A549 (cell line): ENCODE results near the gene DHX30. TPM values are rescaled to one million over a fixed set of nuclear protein-coding genes. Genes with fewer than 3 reads are reported as not detected.

Experiments
- ATAC-seq, 2 experiments: fragments of 200-7000 bp in 1 of 2; fragments of >200 bp in 1 of 2; cut with Nextera tagmentation in 1 of 2; cut with Tn5 transposase in 1 of 2; 3 replicates each; pipeline versions ENCODE4 v1.8.0 to v1.9.1; 2018 to 2020; ENCODE audit warnings: mild to moderate bottlenecking in 1 of 2, moderate library complexity in 1 of 2
- CTCF ChIA-PET: fragments of 300-600 bp; sonication (Branson Sonifier 250); formaldehyde crosslinking; extraction: SDS; loops from one replicate; lab custom pipeline; 2021; ENCODE audit warnings: antibody characterized with exemption, inconsistent platforms; lab: Yijun Ruan, JAX
- POLR2A ChIA-PET: fragments of 350-600 bp; formaldehyde crosslinking; extraction: SDS; loops from one replicate; lab custom pipeline; 2021; ENCODE audit warnings: antibody characterized with exemption, inconsistent platforms; lab: Yijun Ruan, JAX
- DNase-seq, 2 experiments: peaks; one replicate each; pipeline versions ENCODE4 v3.0.0 to v3.0.0-alpha.2; 2011 to 2016; ENCODE audit warnings: low read depth in 1 of 2, low spot score in 1 of 2
- FAIRE-seq: peaks from 2 replicates; lab custom pipeline; 2011; peaks lifted over from hg19 to GRCh38; lab: Jason Lieb, UNC
- H3K27ac ChIP-seq, 2 experiments: fragments of >200 bp; sonication (Bioruptor Twin); formaldehyde crosslinking; 3 replicates each; pipeline ENCODE4 v1.5.1; 2016 to 2017
- H3K4me1 ChIP-seq: fragments of >200 bp; sonication (Bioruptor Twin); formaldehyde crosslinking; 3 replicates; pipeline ENCODE4 v1.6.1; 2016
- H3K4me2 ChIP-seq: fragments of >200 bp; sonication (Bioruptor Twin); formaldehyde crosslinking; 3 replicates; pipeline ENCODE4 v1.6.1; 2016
- H3K4me3 ChIP-seq: fragments of >200 bp; sonication (Bioruptor Twin); formaldehyde crosslinking; 3 replicates; pipeline ENCODE4 v1.5.1; 2016
- H3K9me3 ChIP-seq: fragments of >200 bp; sonication (Bioruptor Twin); formaldehyde crosslinking; 3 replicates; pipeline ENCODE4 v1.6.1; 2016
- ATOH8 ChIP-seq: fragments of 250-450 bp; sonication (Bioruptor Pico); IDR thresholded peaks from 2 replicates; pipeline ENCODE4 v1.5.0; 2020; ENCODE audit warnings: low read depth, mild to moderate bottlenecking, moderate library complexity
- BCL3 ChIP-seq: fragments of >200 bp; sonication (Bioruptor Twin); formaldehyde crosslinking; IDR thresholded peaks from 3 replicates; pipeline ENCODE4 v1.6.1; 2016
- E2F6 ChIP-seq: IDR thresholded peaks from 2 replicates; pipeline ENCODE4 v1.6.1; 2012; ENCODE audit warnings: low read depth, borderline replicate concordance
- ELK1 ChIP-seq: fragments of 150-350 bp; IDR thresholded peaks from 2 replicates; pipeline ENCODE4 v1.6.1; 2014; ENCODE audit warnings: low read depth, mild to moderate bottlenecking, low read length
- EP300 ChIP-seq, 2 experiments: fragments of >200 bp; sonication (Bioruptor Twin); formaldehyde crosslinking; IDR thresholded peaks; 2 replicates in 1 of 2; 3 replicates in 1 of 2; pipeline ENCODE4 v1.6.1; 2016 to 2017
- ESRRA ChIP-seq: fragments of 150-350 bp; IDR thresholded peaks from 2 replicates; pipeline ENCODE4 v1.6.1; 2014; ENCODE audit warnings: mild to moderate bottlenecking, low read length, borderline replicate concordance
- FOSB ChIP-seq: fragments of 250-450 bp; sonication (Bioruptor Pico); IDR thresholded peaks from 2 replicates; pipeline ENCODE4 v1.5.0; 2020; ENCODE audit warnings: mild to moderate bottlenecking, moderate library complexity
- JUN ChIP-seq, 2 experiments: fragments of >200 bp; sonication (Bioruptor Twin); formaldehyde crosslinking; IDR thresholded peaks; 2 replicates in 1 of 2; 3 replicates in 1 of 2; pipeline ENCODE4 v1.6.1; 2016 to 2017
- JUNB ChIP-seq: fragments of >200 bp; sonication (Bioruptor Twin); formaldehyde crosslinking; IDR thresholded peaks from 2 replicates; pipeline ENCODE4 v1.6.1; 2016
- KDM1A ChIP-seq: fragments of 200-600 bp; sonication (generic); IDR thresholded peaks from 2 replicates; pipeline ENCODE4 v1.6.1; 2016; ENCODE audit warnings: low read depth, mild to moderate bottlenecking
- MAFK ChIP-seq: fragments of 450-650 bp; IDR thresholded peaks from 2 replicates; pipeline ENCODE4 v1.6.1; 2014; ENCODE audit not compliant: partially characterized antibody
- MAX ChIP-seq: IDR thresholded peaks from 2 replicates; pipeline ENCODE4 v1.6.1; 2012
- MYC ChIP-seq: IDR thresholded peaks from 2 replicates; pipeline ENCODE4 v1.6.1; 2012; ENCODE audit warnings: mild to moderate bottlenecking, inconsistent platforms, low read length, improper control_type of control experiment, borderline replicate concordance
- NFE2L2 ChIP-seq: fragments of 150-350 bp; conservative IDR thresholded peaks from 2 replicates; pipeline ENCODE4 v1.6.1; 2014; ENCODE audit warnings: low read length
- POLR2A ChIP-seq: IDR thresholded peaks from 2 replicates; pipeline ENCODE4 v1.6.1; 2012; ENCODE audit warnings: mild to moderate bottlenecking, low read length
- RAD21 ChIP-seq, 2 experiments: fragments of >200 bp in 1 of 2; sonication (Bioruptor Twin) in 1 of 2; formaldehyde crosslinking in 1 of 2; IDR thresholded peaks in 1 of 2; conservative IDR thresholded peaks in 1 of 2; 2 replicates in 1 of 2; 3 replicates in 1 of 2; pipeline ENCODE4 v1.6.1; 2012 to 2018; ENCODE audit warnings: inconsistent platforms in 1 of 2
- RCOR1 ChIP-seq: fragments of 150-350 bp; IDR thresholded peaks from 2 replicates; pipeline ENCODE4 v1.6.1; 2014; ENCODE audit warnings: antibody characterized with exemption, low read length, low read depth
- REST ChIP-seq: fragments of 200-600 bp; sonication (generic); IDR thresholded peaks from 2 replicates; pipeline ENCODE4 v1.6.1; 2016; ENCODE audit warnings: antibody characterized with exemption, mild to moderate bottlenecking, moderate library complexity
- SMC3 ChIP-seq: fragments of >200 bp; sonication (Bioruptor Twin); formaldehyde crosslinking; IDR thresholded peaks from 3 replicates; pipeline ENCODE4 v1.6.1; 2018; ENCODE audit warnings: inconsistent platforms
- SREBF2 ChIP-seq: fragments of 450-650 bp; IDR thresholded peaks from 2 replicates; pipeline ENCODE4 v1.6.1; 2014; ENCODE audit warnings: mild to moderate bottlenecking, moderate library complexity
- TFCP2L1 ChIP-seq: fragments of 250-450 bp; sonication (Bioruptor Pico); IDR thresholded peaks from 2 replicates; pipeline ENCODE4 v1.5.0; 2021; ENCODE audit warnings: mild to moderate bottlenecking
- TP53 ChIP-seq: fragments of 250-450 bp; sonication (Bioruptor Pico); IDR thresholded peaks from 2 replicates; pipeline ENCODE4 v1.5.0; 2021; ENCODE audit warnings: mild to moderate bottlenecking, moderate library complexity
- WGBS: methylation state at CpG from one replicate; pipeline ENCODE4 v1.1.6; 2017; ENCODE audit errors: missing lambda C conversion rate; 5-methylcytosine and 5-hydroxymethylcytosine counted together
- polyA plus RNA-seq, 4 experiments: library from polyadenylated mRNA; depleted of rRNA in 3 of 4; stranded (reverse); fragments of >200 nt; fragmentation: RNase III in 1 of 4; extraction: RNeasy Plus Mini Kit Qiagen cat#74134 plus additional on column Dnase treatment in 1 of 4; gene quantifications; 2 replicates in 3 of 4; 3 replicates in 1 of 4; pipeline ENCODE4 v1.2.3, GENCODE V29; 2011 to 2017

DHX30 gene
- polyA plus RNA-seq, 2 of the 4 experiments (the other 2 are of a cell fraction), result 40.5 to 44.6 TPM

- 2% methylated on average over 18 of the region's 54 CpGs for WGBS
- Histone ChIP-seq H3K4me2 (peak overlapping the region; percentile 75), H3K27ac (peak overlapping the region; percentile 97 to 99), H3K4me1 (peaks cover 20% of the 10 kb centered on the region; the same call in 2 of the 3 replicates), H3K9me3 (no peaks in the 10 kb centered on the region), H3K4me3 (peak overlapping the region; percentile 90)
- ChIA-PET CTCF (interaction anchor here (0.9 to 1.2 kb wide), 2 partner anchors 43 to 259 kb away, joined by 3 read pairs; no protein-coding TSS in a partner anchor), POLR2A (no interaction called here)
- peak; percentile 49 to 67 for ATAC-seq
- TF ChIP-seq NFE2L2 (no peak), KDM1A (no peak), SREBF2 (no peak), TP53 (CRISPR knock-in tag) (no peak), ESRRA (no peak), MAX (peak; percentile 30; the same call in 1 of the 2 replicates), JUNB (no peak), ATOH8 (CRISPR knock-in tag) (no peak), MYC (peak; percentile 63; the same call in 1 of the 2 replicates), RAD21 (conservative IDR thresholded peaks at IDR 0.05 in 1 of 2, IDR thresholded peaks at IDR 0.05 in 1 of 2) (no peak), EP300 (IDR thresholded peaks at IDR 0.05) (no peak), FOSB (CRISPR knock-in tag) (no peak), SMC3 (no peak), POLR2A (no peak), ELK1 (no peak), MAFK (peak; percentile 55), REST (no peak)
- peak; percentile 21 to 31 for DNase-seq
- no peak for FAIRE-seq
These were observed 21.9 kb upstream of the DHX30 start for GRCh38 chr3:47780741-47781684.

- FAIRE-seq, result no peak
- ATAC-seq, result peak; percentile 95 to 98
- Histone ChIP-seq H3K4me3 (peak within 1 kb of the TSS; percentile 90), H3K4me2 (peak within 1 kb of the TSS; percentile 96), H3K4me1 (peaks cover 20% of the 10 kb centered on the region; the same call in 2 of the 3 replicates), H3K27ac (peak within 1 kb of the TSS; percentile 97 to 99), H3K9me3 (no peaks in the 10 kb centered on the region)
- ChIA-PET POLR2A (no interaction called here), CTCF (interaction anchor here (0.9 to 1.2 kb wide), 2 partner anchors 43 to 260 kb away, joined by 3 read pairs; no protein-coding TSS in a partner anchor)
- DNase-seq, result peak; percentile 85 to 96
- WGBS, result 6% methylated on average over 12 of the region's 79 CpGs
- TF ChIP-seq MAFK (no peak), REST (peak; percentile 76), JUN (IDR thresholded peaks at IDR 0.05) (peak; percentile 54 to 76; a peak in 4 of 5 replicates), RCOR1 (no peak), TFCP2L1 (CRISPR knock-in tag) (no peak), E2F6 (peak; percentile 68), BCL3 (peak; percentile 76; the same call in 2 of the 3 replicates), POLR2A (peak; percentile 86)
These were observed 21.1 kb upstream of the DHX30 start, which contains the start of gene SMARCC1 for GRCh38 chr3:47781685-47782445. TSS of gene SMARCC1 (minus strand) at chr3:47781893. CDS start at chr3:47781797, 96 bp downstream.
